ENCODE data around the gene ISX.

The ISX gene

GRCh38 chr22:35114131-35114980, 48.4 kb downstream of the ISX start:
- DNase-seq: no peak

- DNase-seq: no peak
These were observed 49.6 kb downstream of the ISX start for GRCh38 chr22:35115515-35115914.

- DNase-seq: no peak
These were observed 50.3 kb downstream of the ISX start for GRCh38 chr22:35116269-35116668.

- DNase-seq: no peak
These were observed 50.9 kb downstream of the ISX start for GRCh38 chr22:35116817-35117216.

GRCh38 chr22:35119494-35119893, 53.5 kb downstream of the ISX start:
- no peak for DNase-seq

- DNase-seq: no peak
These were observed 58.8 kb downstream of the ISX start for GRCh38 chr22:35124691-35125219.

- no peak for DNase-seq
These were observed 61.0 kb downstream of the ISX start for GRCh38 chr22:35126993-35127392.

GRCh38 chr22:35128637-35129036, 62.7 kb downstream of the ISX start:
- no peak for DNase-seq

GRCh38 chr22:35131525-35132000, 65.6 kb downstream of the ISX start:
- no peak for DNase-seq

- DNase-seq: no peak
These were observed 66.6 kb downstream of the ISX start for GRCh38 chr22:35132568-35132967.

GRCh38 chr22:35133702-35134380, 67.9 kb downstream of the ISX start:
- no peak for DNase-seq

- DNase-seq: no peak
These were observed 68.7 kb downstream of the ISX start for GRCh38 chr22:35134637-35135036.

- no peak for DNase-seq
These were observed 69.2 kb downstream of the ISX start for GRCh38 chr22:35135165-35135564.
